Measurements from ENCODE around the gene SLC1A7. TPM values are rescaled to one million over a fixed set of nuclear protein-coding genes. Genes with fewer than 3 reads are reported as not detected.

Gene SLC1A7
- total and polyA plus RNA-seq, 2 of the 13 experiments (the other 11 are each of a cell fraction or from before 2014, with no cell fraction given) = 0.04 to 2.0 TPM

DNA sequence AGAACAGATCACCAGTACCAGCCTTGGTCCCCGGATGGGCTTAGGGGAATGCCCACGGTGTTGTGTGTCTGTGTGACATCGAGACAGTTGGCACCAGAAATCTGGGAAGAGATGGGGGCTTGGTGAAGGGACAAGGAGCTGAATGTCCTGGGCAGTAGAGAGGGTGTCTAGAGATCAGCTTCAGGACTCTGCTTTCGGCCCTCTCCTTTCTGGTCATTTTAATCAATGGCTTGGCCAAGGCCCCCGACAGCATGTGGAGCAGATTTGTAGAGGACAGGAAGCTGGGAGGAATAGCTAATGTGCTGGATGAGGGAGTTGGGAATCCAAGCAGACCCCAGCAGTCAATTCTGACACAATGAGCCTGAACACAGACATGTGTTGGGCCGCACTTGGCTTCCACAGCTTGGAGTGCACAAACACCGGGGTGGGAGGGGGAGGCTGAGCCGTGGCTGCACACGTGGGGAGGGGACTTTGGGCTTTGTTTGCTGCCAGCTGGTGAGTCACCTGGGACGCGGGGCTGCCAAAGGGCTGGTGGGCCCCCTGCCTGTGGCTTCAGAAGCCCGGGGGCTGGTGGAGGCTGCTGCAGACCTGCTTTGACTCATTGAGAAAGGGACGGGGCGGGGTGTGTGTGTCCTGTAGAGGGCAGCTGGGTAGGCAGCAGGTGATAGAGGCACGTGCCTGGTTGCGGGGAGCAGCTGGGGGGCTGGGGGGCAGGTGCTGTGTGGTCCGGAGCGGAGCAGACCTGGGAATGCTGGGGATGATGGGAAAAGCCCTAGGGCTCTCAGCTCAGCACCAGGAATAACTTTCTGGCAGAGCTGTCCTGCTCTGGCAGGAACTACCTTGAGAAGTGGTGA is 20.9 kb downstream of the SLC1A7 start (continued):
- TF ChIP-seq, protein P1, sequence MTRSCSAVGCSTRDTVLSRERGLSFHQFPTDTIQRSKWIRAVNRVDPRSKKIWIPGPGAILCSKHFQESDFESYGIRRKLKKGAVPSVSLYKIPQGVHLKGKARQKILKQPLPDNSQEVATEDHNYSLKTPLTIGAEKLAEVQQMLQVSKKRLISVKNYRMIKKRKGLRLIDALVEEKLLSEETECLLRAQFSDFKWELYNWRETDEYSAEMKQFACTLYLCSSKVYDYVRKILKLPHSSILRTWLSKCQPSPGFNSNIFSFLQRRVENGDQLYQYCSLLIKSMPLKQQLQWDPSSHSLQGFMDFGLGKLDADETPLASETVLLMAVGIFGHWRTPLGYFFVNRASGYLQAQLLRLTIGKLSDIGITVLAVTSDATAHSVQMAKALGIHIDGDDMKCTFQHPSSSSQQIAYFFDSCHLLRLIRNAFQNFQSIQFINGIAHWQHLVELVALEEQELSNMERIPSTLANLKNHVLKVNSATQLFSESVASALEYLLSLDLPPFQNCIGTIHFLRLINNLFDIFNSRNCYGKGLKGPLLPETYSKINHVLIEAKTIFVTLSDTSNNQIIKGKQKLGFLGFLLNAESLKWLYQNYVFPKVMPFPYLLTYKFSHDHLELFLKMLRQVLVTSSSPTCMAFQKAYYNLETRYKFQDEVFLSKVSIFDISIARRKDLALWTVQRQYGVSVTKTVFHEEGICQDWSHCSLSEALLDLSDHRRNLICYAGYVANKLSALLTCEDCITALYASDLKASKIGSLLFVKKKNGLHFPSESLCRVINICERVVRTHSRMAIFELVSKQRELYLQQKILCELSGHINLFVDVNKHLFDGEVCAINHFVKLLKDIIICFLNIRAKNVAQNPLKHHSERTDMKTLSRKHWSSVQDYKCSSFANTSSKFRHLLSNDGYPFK (CRISPR knock-in tag; IDR thresholded peaks at IDR 0.05; ENCODE audit: borderline replicate concordance) = peak; percentile 46; the same call in 1 of the 2 replicates
- TF ChIP-seq, protein P2, sequence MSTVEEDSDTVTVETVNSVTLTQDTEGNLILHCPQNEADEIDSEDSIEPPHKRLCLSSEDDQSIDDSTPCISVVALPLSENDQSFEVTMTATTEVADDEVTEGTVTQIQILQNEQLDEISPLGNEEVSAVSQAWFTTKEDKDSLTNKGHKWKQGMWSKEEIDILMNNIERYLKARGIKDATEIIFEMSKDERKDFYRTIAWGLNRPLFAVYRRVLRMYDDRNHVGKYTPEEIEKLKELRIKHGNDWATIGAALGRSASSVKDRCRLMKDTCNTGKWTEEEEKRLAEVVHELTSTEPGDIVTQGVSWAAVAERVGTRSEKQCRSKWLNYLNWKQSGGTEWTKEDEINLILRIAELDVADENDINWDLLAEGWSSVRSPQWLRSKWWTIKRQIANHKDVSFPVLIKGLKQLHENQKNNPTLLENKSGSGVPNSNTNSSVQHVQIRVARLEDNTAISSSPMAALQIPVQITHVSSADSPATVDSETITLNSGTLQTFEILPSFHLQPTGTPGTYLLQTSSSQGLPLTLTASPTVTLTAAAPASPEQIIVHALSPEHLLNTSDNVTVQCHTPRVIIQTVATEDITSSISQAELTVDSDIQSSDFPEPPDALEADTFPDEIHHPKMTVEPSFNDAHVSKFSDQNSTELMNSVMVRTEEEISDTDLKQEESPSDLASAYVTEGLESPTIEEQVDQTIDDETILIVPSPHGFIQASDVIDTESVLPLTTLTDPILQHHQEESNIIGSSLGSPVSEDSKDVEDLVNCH (CRISPR knock-in tag; IDR thresholded peaks at IDR 0.05) = no peak
- peak; percentile 40; the same call in 1 of the 2 replicates for TF ChIP-seq FOXK1 (CRISPR knock-in tag; IDR thresholded peaks at IDR 0.05; ENCODE audit: borderline replicate concordance, low read depth)
- TF ChIP-seq HOXA5 (CRISPR knock-in tag; IDR thresholded peaks at IDR 0.05) = no peak
- TF ChIP-seq ZMYM2 (CRISPR knock-in tag; IDR thresholded peaks at IDR 0.05) = 0 out of 2 replicates have a peak, but pooled peaks have one; percentile 36
- peak; percentile 86; the same call in 1 of the 2 replicates for TF ChIP-seq SOX5 (CRISPR knock-in tag; IDR thresholded peaks at IDR 0.05; ENCODE audit: borderline replicate concordance)
- TF ChIP-seq, protein P3, sequence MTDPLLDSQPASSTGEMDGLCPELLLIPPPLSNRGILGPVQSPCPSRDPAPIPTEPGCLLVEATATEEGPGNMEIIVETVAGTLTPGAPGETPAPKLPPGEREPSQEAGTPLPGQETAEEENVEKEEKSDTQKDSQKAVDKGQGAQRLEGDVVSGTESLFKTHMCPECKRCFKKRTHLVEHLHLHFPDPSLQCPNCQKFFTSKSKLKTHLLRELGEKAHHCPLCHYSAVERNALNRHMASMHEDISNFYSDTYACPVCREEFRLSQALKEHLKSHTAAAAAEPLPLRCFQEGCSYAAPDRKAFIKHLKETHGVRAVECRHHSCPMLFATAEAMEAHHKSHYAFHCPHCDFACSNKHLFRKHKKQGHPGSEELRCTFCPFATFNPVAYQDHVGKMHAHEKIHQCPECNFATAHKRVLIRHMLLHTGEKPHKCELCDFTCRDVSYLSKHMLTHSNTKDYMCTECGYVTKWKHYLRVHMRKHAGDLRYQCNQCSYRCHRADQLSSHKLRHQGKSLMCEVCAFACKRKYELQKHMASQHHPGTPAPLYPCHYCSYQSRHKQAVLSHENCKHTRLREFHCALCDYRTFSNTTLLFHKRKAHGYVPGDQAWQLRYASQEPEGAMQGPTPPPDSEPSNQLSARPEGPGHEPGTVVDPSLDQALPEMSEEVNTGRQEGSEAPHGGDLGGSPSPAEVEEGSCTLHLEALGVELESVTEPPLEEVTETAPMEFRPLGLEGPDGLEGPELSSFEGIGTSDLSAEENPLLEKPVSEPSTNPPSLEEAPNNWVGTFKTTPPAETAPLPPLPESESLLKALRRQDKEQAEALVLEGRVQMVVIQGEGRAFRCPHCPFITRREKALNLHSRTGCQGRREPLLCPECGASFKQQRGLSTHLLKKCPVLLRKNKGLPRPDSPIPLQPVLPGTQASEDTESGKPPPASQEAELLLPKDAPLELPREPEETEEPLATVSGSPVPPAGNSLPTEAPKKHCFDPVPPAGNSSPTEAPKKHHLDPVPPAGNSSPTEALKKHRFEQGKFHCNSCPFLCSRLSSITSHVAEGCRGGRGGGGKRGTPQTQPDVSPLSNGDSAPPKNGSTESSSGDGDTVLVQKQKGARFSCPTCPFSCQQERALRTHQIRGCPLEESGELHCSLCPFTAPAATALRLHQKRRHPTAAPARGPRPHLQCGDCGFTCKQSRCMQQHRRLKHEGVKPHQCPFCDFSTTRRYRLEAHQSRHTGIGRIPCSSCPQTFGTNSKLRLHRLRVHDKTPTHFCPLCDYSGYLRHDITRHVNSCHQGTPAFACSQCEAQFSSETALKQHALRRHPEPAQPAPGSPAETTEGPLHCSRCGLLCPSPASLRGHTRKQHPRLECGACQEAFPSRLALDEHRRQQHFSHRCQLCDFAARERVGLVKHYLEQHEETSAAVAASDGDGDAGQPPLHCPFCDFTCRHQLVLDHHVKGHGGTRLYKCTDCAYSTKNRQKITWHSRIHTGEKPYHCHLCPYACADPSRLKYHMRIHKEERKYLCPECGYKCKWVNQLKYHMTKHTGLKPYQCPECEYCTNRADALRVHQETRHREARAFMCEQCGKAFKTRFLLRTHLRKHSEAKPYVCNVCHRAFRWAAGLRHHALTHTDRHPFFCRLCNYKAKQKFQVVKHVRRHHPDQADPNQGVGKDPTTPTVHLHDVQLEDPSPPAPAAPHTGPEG (CRISPR knock-in tag; IDR thresholded peaks at IDR 0.05) = no peak
- no peak for TF ChIP-seq IKZF1 (IDR thresholded peaks at IDR 0.05)
- TF ChIP-seq HHEX (CRISPR knock-in tag; IDR thresholded peaks at IDR 0.05) = no peak
- TF ChIP-seq ZNF629 (CRISPR knock-in tag; conservative IDR thresholded peaks at IDR 0.05) = 0 out of 2 replicates have a peak, but pooled peaks have one; percentile 17
- TF ChIP-seq, protein P4, sequence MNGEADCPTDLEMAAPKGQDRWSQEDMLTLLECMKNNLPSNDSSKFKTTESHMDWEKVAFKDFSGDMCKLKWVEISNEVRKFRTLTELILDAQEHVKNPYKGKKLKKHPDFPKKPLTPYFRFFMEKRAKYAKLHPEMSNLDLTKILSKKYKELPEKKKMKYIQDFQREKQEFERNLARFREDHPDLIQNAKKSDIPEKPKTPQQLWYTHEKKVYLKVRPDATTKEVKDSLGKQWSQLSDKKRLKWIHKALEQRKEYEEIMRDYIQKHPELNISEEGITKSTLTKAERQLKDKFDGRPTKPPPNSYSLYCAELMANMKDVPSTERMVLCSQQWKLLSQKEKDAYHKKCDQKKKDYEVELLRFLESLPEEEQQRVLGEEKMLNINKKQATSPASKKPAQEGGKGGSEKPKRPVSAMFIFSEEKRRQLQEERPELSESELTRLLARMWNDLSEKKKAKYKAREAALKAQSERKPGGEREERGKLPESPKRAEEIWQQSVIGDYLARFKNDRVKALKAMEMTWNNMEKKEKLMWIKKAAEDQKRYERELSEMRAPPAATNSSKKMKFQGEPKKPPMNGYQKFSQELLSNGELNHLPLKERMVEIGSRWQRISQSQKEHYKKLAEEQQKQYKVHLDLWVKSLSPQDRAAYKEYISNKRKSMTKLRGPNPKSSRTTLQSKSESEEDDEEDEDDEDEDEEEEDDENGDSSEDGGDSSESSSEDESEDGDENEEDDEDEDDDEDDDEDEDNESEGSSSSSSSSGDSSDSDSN (CRISPR knock-in tag; IDR thresholded peaks at IDR 0.05) = peak; percentile 61; the same call in 1 of the 2 replicates
- no peak for TF ChIP-seq ZNF75D (CRISPR knock-in tag; IDR thresholded peaks at IDR 0.05; ENCODE audit: borderline replicate concordance)
- no peak; the same call in 1 of the 2 replicates for TF ChIP-seq ZFP36L1 (CRISPR knock-in tag; IDR thresholded peaks at IDR 0.05)
- TF ChIP-seq SAFB2 (CRISPR knock-in tag; IDR thresholded peaks at IDR 0.05; ENCODE audit: borderline replicate concordance, low read depth) = no peak
- no peak for TF ChIP-seq ZNF570 (CRISPR knock-in tag; IDR thresholded peaks at IDR 0.05; ENCODE audit: borderline replicate concordance)

Data from HepG2 (cell line).